K562 (cell line): ENCODE data around the gene SLC7A14. TPM values are rescaled to one million over a fixed set of nuclear protein-coding genes. Genes with fewer than 3 reads are reported as not detected.

ENCODE experiments used
- ATAC-seq: fragments of 200-7000 bp; cut with Tn5 transposase; 3 replicates; pipeline ENCODE4 v1.9.1; 2020; ENCODE audit warnings: moderate library complexity
- BruUV-seq: library from RNA; stranded (reverse); fragments of 400-500 nt; replicated peaks from 2 replicates; lab custom pipeline; 2021; lab: Mats Ljungman, UMichigan
- CTCF ChIA-PET: fragments of 300-600 bp; formaldehyde crosslinking; extraction: SDS; loops from one replicate; lab custom pipeline; 2021; ENCODE audit warnings: low intra/inter-chr PET ratio; lab: Yijun Ruan, JAX
- POLR2A ChIA-PET: fragments of 300-600, 350-650 bp; sonication (Branson Sonifier 250); formaldehyde crosslinking; extraction: SDS; loops from one replicate; lab custom pipeline; 2021; ENCODE audit warnings: antibody characterized with exemption, inconsistent platforms; lab: Yijun Ruan, JAX
- DNase-seq, 4 experiments: peaks; one replicate each; pipeline versions ENCODE4 v3.0.0 to v3.0.0-alpha.2; 2011 to 2018; ENCODE audit warnings: low spot score in 3 of 4, mixed read lengths in 3 of 4; ENCODE audit errors: extremely low read depth in 1 of 4
- FAIRE-seq: peaks from 2 replicates; lab custom pipeline; 2011; peaks lifted over from hg19 to GRCh38; lab: Jason Lieb, UNC
- H2AFZ ChIP-seq: 2 replicates; pipeline ENCODE4 v1.6.0; 2011; ENCODE audit warnings: low read depth, low read length, control low read depth, inconsistent platforms
- H3K27ac ChIP-seq: fragments of 200-600 bp; 3 replicates; pipeline ENCODE4 v1.8.0; 2011; ENCODE audit warnings: low read depth, mild to moderate bottlenecking, control low read depth, inconsistent platforms, low read length, moderate library complexity, mixed read lengths; ENCODE audit errors: extremely low read depth
- H3K27me3 ChIP-seq, 2 experiments: fragments of 300-600 bp in 1 of 2; 2 replicates in 1 of 2; 3 replicates in 1 of 2; pipeline versions ENCODE4 v1.6.0 to v1.8.0; 2011; ENCODE audit warnings: inconsistent platforms in 2 of 2, low read length in 2 of 2, mild to moderate bottlenecking in 1 of 2, mixed read lengths in 1 of 2, moderate library complexity in 1 of 2; ENCODE audit not compliant: control insufficient read depth in 2 of 2, insufficient read depth in 2 of 2
- H3K36me3 ChIP-seq: fragments of 300-600 bp; 3 replicates; pipeline ENCODE4 v1.8.0; 2011; ENCODE audit warnings: mild to moderate bottlenecking, low read length, inconsistent platforms; ENCODE audit not compliant: control insufficient read depth, insufficient read depth
- H3K4me1 ChIP-seq, 2 experiments: fragments of 200-600 bp in 1 of 2; replicated peaks in 1 of 2; 2 replicates in 1 of 2; 3 replicates in 1 of 2; pipeline versions ENCODE4 v1.5.1 to v1.8.0; 2011; ENCODE audit warnings: inconsistent platforms in 2 of 2, low read length in 2 of 2, mild to moderate bottlenecking in 1 of 2, mixed read lengths in 1 of 2, moderate library complexity in 1 of 2; ENCODE audit not compliant: control insufficient read depth in 2 of 2, insufficient read depth in 2 of 2
- H3K4me2 ChIP-seq: 2 replicates; pipeline ENCODE4 v1.6.1; 2011; ENCODE audit warnings: low read length, control low read depth, inconsistent platforms, mixed read lengths; ENCODE audit not compliant: insufficient read depth
- H3K4me3 ChIP-seq: fragments of 200-600 bp; sonication (generic), shearing (Covaris generic); 2 replicates; pipeline ENCODE4 v1.5.1; 2016; ENCODE audit warnings: control low read depth, inconsistent platforms
- H3K79me2 ChIP-seq: fragments of 200-600 bp; 3 replicates; pipeline ENCODE4 v1.8.0; 2011; ENCODE audit warnings: low read length, inconsistent platforms; ENCODE audit not compliant: control insufficient read depth, insufficient read depth
- H3K9ac ChIP-seq, 2 experiments: 2 replicates each; pipeline versions ENCODE4 v1.6.0 to v1.6.1; 2011; ENCODE audit warnings: low read depth in 2 of 2, low read length in 2 of 2, control low read depth in 1 of 2, inconsistent platforms in 1 of 2, mild to moderate bottlenecking in 1 of 2, mixed read lengths in 1 of 2; ENCODE audit not compliant: insufficient read depth in 1 of 2
- H3K9me1 ChIP-seq: one replicate; pipeline ENCODE4 v1.6.0; 2011; ENCODE audit warnings: inconsistent platforms, mild to moderate bottlenecking, low read length, moderate library complexity; ENCODE audit not compliant: control insufficient read depth, insufficient read depth
- H3K9me3 ChIP-seq: replicated peaks from 2 replicates; pipeline ENCODE4 v1.5.1; 2011; ENCODE audit warnings: low read depth, low read length, inconsistent platforms; ENCODE audit not compliant: control insufficient read depth, insufficient read depth
- H4K20me1 ChIP-seq: replicated peaks from 2 replicates; pipeline ENCODE4 v1.6.1; 2011; ENCODE audit warnings: low read length, inconsistent platforms, mixed read lengths; ENCODE audit not compliant: control insufficient read depth, insufficient read depth
- ARID4B ChIP-seq: sonication (generic); formaldehyde crosslinking; IDR thresholded peaks from 2 replicates; pipeline ENCODE4 v1.8.0; 2022; ENCODE audit warnings: mild to moderate bottlenecking, missing genetic modification reagents
- ARNT ChIP-seq, 2 experiments: fragments of 450-650 bp; IDR thresholded peaks; 2 replicates each; pipeline ENCODE4 v1.6.1; 2016; ENCODE audit warnings: mild to moderate bottlenecking in 1 of 2
- BRD4 ChIP-seq: fragments of 200-600 bp; sonication (generic); IDR thresholded peaks from 2 replicates; pipeline ENCODE4 v1.6.1; 2017; ENCODE audit warnings: inconsistent platforms
- GABPB2 ChIP-seq: fragments of 250-450 bp; sonication (Bioruptor Pico); conservative IDR thresholded peaks from 2 replicates; pipeline ENCODE4 v1.5.1; 2021; ENCODE audit warnings: mild to moderate bottlenecking
- HOXB6 ChIP-seq: fragments of 250-450 bp; sonication (Bioruptor Pico); IDR thresholded peaks from 2 replicates; pipeline ENCODE4 v1.5.1; 2022; ENCODE audit warnings: mild to moderate bottlenecking, borderline replicate concordance
- KLF16 ChIP-seq: IDR thresholded peaks from 2 replicates; pipeline ENCODE4 v1.6.1; 2016; ENCODE audit warnings: antibody characterized with exemption
- NCOA6 ChIP-seq: fragments of 450-650 bp; IDR thresholded peaks from 2 replicates; pipeline ENCODE4 v1.6.1; 2017; ENCODE audit warnings: mild to moderate bottlenecking
- PRDM10 ChIP-seq: fragments of 450-650 bp; IDR thresholded peaks from 2 replicates; pipeline ENCODE4 v1.6.1; 2018; ENCODE audit not compliant: partially characterized antibody
- RAD21 ChIP-seq, 2 experiments: fragments of 250-450 bp in 1 of 2; fragments of 450-650 bp in 1 of 2; sonication (Bioruptor Pico) in 1 of 2; formaldehyde crosslinking in 1 of 2; IDR thresholded peaks in 1 of 2; conservative IDR thresholded peaks in 1 of 2; 2 replicates each; pipeline versions ENCODE4 v1.4.0 to v1.8.0; 2020 to 2022; ENCODE audit warnings: mild to moderate bottlenecking in 2 of 2, moderate library complexity in 1 of 2
- RFX1 ChIP-seq: fragments of 450-650 bp; IDR thresholded peaks from 2 replicates; pipeline ENCODE4 v1.6.1; 2016; ENCODE audit warnings: mild to moderate bottlenecking, moderate library complexity
- SMAD4 ChIP-seq: fragments of 250-450 bp; sonication (Bioruptor Pico); conservative IDR thresholded peaks from 2 replicates; pipeline ENCODE4 v1.8.0; 2021; ENCODE audit warnings: inconsistent platforms, mild to moderate bottlenecking, moderate library complexity
- SMC3 ChIP-seq: conservative IDR thresholded peaks from 2 replicates; pipeline ENCODE4 v1.6.1; 2011; ENCODE audit warnings: low read depth, low read length, improper control_type of control experiment; ENCODE audit not compliant: insufficient read depth
- TRIM28 ChIP-seq: fragments of 450-650 bp; IDR thresholded peaks from 2 replicates; pipeline ENCODE4 v1.6.1; 2017
- ZNF253 ChIP-seq: fragments of 250-450 bp; sonication (Bioruptor Pico); conservative IDR thresholded peaks from 2 replicates; pipeline ENCODE4 v1.6.1; 2021; ENCODE audit warnings: mild to moderate bottlenecking
- ZNF444 ChIP-seq: fragments of 250-450 bp; sonication (Bioruptor Pico); IDR thresholded peaks from 2 replicates; pipeline ENCODE4 v1.4.0; 2020; ENCODE audit warnings: mild to moderate bottlenecking, moderate library complexity
- WGBS: fragments of 100-300 bp; shearing (Covaris generic); methylation state at CpG from one replicate; pipeline ENCODE4 v1.1.6; 2016; ENCODE audit warnings: low coverage, mixed read lengths; ENCODE audit not compliant: insufficient coverage; ENCODE audit errors: missing lambda C conversion rate; 5-methylcytosine and 5-hydroxymethylcytosine counted together
- in situ Hi-C: fragments of 300-500 bp; cut with MboI; formaldehyde crosslinking; loops from 4 replicates; pipeline ENCODE4 v1.15.0; 2018; ENCODE audit warnings: inconsistent platforms, mixed read lengths
- intact Hi-C: fragments of 100-400 bp; cut with micrococcal nuclease; formaldehyde crosslinking; loops from 2 replicates; pipeline ENCODE4 v1.14.2; 2022
- polyA plus RNA-seq, 8 experiments: library from polyadenylated mRNA; depleted of rRNA in 4 of 8; stranded (reverse) in 5 of 8; unstranded in 3 of 8; fragments of >200 nt; fragmentation: Nextera tagmentation in 2 of 8; fragmentation: Illumina TruSeq in 1 of 8; extraction: Ambion mirVana in 2 of 8; extraction: Trizol in 1 of 8; gene quantifications; 2 replicates each; pipeline versions ENCODE4 v1.2.1 to v1.2.3, GENCODE V29; 2011 to 2014; ENCODE audit warnings: inconsistent platforms in 1 of 8, missing spikeins in 1 of 8
- total RNA-seq, 7 experiments: library from RNA; depleted of rRNA in 6 of 7; stranded (reverse); fragments of >200 nt in 6 of 7; fragmentation: Illumina TruSeq in 2 of 7; extraction: Trizol in 2 of 7; gene quantifications; 2 replicates each; pipeline versions ENCODE4 v1.2.1 to v1.2.3, GENCODE V29; 2011 to 2021; ENCODE audit warnings: low replicate concordance in 1 of 7

SLC7A14 gene
- total and polyA plus RNA-seq, 9 of the 15 experiments (the other 6 are each of a cell fraction or from before 2014, with no cell fraction given), result not detected

- FAIRE-seq, result peak; percentile 87
- TF ChIP-seq ZNF253 (CRISPR knock-in tag) (no peak), SMC3 (0 out of 2 replicates have a peak, but pooled peaks have one; percentile 56), ZNF444 (CRISPR knock-in tag) (no peak), TRIM28 (no peak), GABPB2 (CRISPR knock-in tag) (no peak), KLF16 (peak; percentile 4; the same call in 1 of the 2 replicates), SMAD4 (CRISPR knock-in tag) (no peak), NCOA6 (no peak), ARNT (IDR thresholded peaks at IDR 0.05) (0 out of 4 replicates have a peak, but pooled peaks of 1 of the 2 experiments have one; percentile 39), ARID4B (CRISPR knock-in tag) (no peak), BRD4 (no peak), HOXB6 (no peak), RFX1 (no peak), RAD21 (CRISPR knock-in tag; conservative IDR thresholded peaks at IDR 0.05 in 1 of 2, IDR thresholded peaks at IDR 0.05 in 1 of 2) (peak; percentile 60 to 69), PRDM10 (peak; percentile 76)
These were observed 86.2 kb downstream of the SLC7A14 start for GRCh38 chr3:170499562-170500156.

More at GRCh38 chr3:170499562-170500156, 86.2 kb downstream of the SLC7A14 start:
- Histone ChIP-seq H3K9me1 (no peaks in the 10 kb centered on the region), H3K36me3 (no peaks in the 10 kb centered on the region), H3K9me3 (no peaks in the 10 kb centered on the region), H3K79me2 (no peaks in the 10 kb centered on the region), H3K27ac (no peak overlapping the region), H3K4me3 (no peak overlapping the region), H3K4me2 (no peak overlapping the region), H4K20me1 (no peaks in the 10 kb centered on the region), H2AFZ (no peak overlapping the region), H3K27me3 (no peaks in the 10 kb centered on the region; a peak in 1 of 5 replicates), H3K9ac (no peak overlapping the region), H3K4me1 (peaks cover 0 to 10% of the 10 kb centered on the region in 2 experiments; a peak in 2 of 5 replicates)
- CTCF ChIA-PET, result interaction anchor here (0.9 kb wide), 1 partner anchor 191 kb away, joined by 3 read pairs; no protein-coding TSS in a partner anchor
- DNase-seq, result peak; percentile 22 to 64 (median 44)
- in situ Hi-C loops (no loop called here), intact Hi-C loops (loop anchor here (1.0 to 10.0 kb wide), 5 partner anchors 72 to 313 kb away; no protein-coding TSS in a partner anchor)
- BruUV-seq, result no TSS peak
- WGBS, result 2% methylated on average over 3 of the region's 3 CpGs
- POLR2A ChIA-PET, result no interaction called here
- peak; percentile 98 for ATAC-seq
